PC-3 (cell line): Measurements from ENCODE around the gene HACD4.

Source experiments
- CTCF ChIP-seq: fragments of 300-600 bp; sonication (generic); conservative IDR thresholded peaks from 2 replicates; pipeline ENCODE4 v1.5.1; 2017; ENCODE audit warnings: antibody characterized with exemption, low read depth, mild to moderate bottlenecking, low read length
- EZH2 ChIP-seq: fragments of 300-600 bp; sonication (generic); IDR thresholded peaks from one replicate; pipeline ENCODE4 v1.6.1; 2017; ENCODE audit warnings: antibody characterized with exemption, mild to moderate bottlenecking, low read length; ENCODE audit not compliant: unreplicated experiment

- TF ChIP-seq CTCF (no peak), EZH2 (no peak)
Observed at GRCh38 chr9:20980832-20981455, 50.5 kb downstream of the HACD4 start.
